CD4-positive, CD25-positive, alpha-beta regulatory T cell (primary cell): ENCODE data around the gene LAMTOR4. TPM values are rescaled to one million over a fixed set of nuclear protein-coding genes. Genes with fewer than 3 reads are reported as not detected.

Source experiments
- ATAC-seq, 2 donors: fragments of 150-1000 bp; cut with Tn5 transposase; one replicate each; pipeline ENCODE4 v1.10.0; 2021; ENCODE audit warnings: low read depth in 2 of 2, moderate number of reproducible peaks in 2 of 2, moderate library complexity in 1 of 2
- DNase-seq, 3 donors: peaks; one replicate each; pipeline versions ENCODE4 v3.0.0 to v3.0.0-alpha.2; 2012 to 2022; ENCODE audit warnings: mixed read lengths in 1 of 3
- H3K27ac ChIP-seq: one replicate; pipeline ENCODE4 v1.7.0; 2013; ENCODE audit warnings: mild to moderate bottlenecking, low read length; ENCODE audit not compliant: insufficient read depth, poor library complexity, severe bottlenecking
- H3K27me3 ChIP-seq: one replicate; pipeline ENCODE4 v1.7.0; 2013; ENCODE audit warnings: low read length; ENCODE audit not compliant: control insufficient read depth, insufficient read depth
- H3K36me3 ChIP-seq: one replicate; pipeline ENCODE4 v1.7.0; 2013; ENCODE audit warnings: mild to moderate bottlenecking, low read length, moderate library complexity; ENCODE audit not compliant: control insufficient read depth, insufficient read depth
- H3K4me1 ChIP-seq: 2 replicates; pipeline ENCODE4 v1.7.0; 2013; ENCODE audit warnings: mild to moderate bottlenecking, low read length; ENCODE audit not compliant: insufficient read depth, control insufficient read depth, poor library complexity, severe bottlenecking
- H3K4me3 ChIP-seq: one replicate; pipeline ENCODE4 v1.7.0; 2013; ENCODE audit warnings: low read depth, mild to moderate bottlenecking, low read length, moderate library complexity
- H3K9me3 ChIP-seq, 2 experiments: 1 replicate in 1 of 2; 2 replicates in 1 of 2; pipeline ENCODE4 v1.7.0; 2013; ENCODE audit warnings: low read length in 2 of 2, mild to moderate bottlenecking in 1 of 2, moderate library complexity in 1 of 2; ENCODE audit not compliant: control insufficient read depth in 2 of 2
- H3K27ac Mint-ChIP-seq, 3 donors: one replicate each; pipeline ENCODE4 v1.8.0; 2020 to 2022; ENCODE audit warnings: mild to moderate bottlenecking in 3 of 3, mixed read lengths in 3 of 3, moderate library complexity in 2 of 3
- H3K27me3 Mint-ChIP-seq: one replicate; pipeline ENCODE4 v1.8.0; 2022; ENCODE audit warnings: mild to moderate bottlenecking, mixed read lengths
- H3K36me3 Mint-ChIP-seq: one replicate; pipeline ENCODE4 v1.8.0; 2020; ENCODE audit warnings: mixed read lengths
- H3K4me1 Mint-ChIP-seq, 4 donors: one replicate each; pipeline ENCODE4 v1.8.0; 2020 to 2022; ENCODE audit warnings: mixed read lengths in 4 of 4, mild to moderate bottlenecking in 1 of 4
- H3K4me3 Mint-ChIP-seq, 4 donors: one replicate each; pipeline ENCODE4 v1.8.0; 2020 to 2022; ENCODE audit warnings: mild to moderate bottlenecking in 4 of 4, mixed read lengths in 4 of 4, moderate library complexity in 3 of 4
- H3K9me3 Mint-ChIP-seq, 7 donors: one replicate each; pipeline ENCODE4 v1.8.0; 2020 to 2022; ENCODE audit warnings: mixed read lengths in 7 of 7, mild to moderate bottlenecking in 3 of 7, moderate library complexity in 2 of 7
- polyA plus RNA-seq, 4 donors: library from polyadenylated mRNA; unstranded; fragments of 300-500 nt; fragmentation: Illumina TruSeq; gene quantifications; one replicate each; pipeline ENCODE4 v1.2.3, GENCODE V29; 2021
- total RNA-seq: library from RNA; stranded (reverse); gene quantifications from one replicate; pipeline ENCODE4 v1.2.3, GENCODE V29; 2022

Gene LAMTOR4
- total and polyA plus RNA-seq, 5 donors from 2014 or later = 136 to 474 (median 460) TPM

DNA sequence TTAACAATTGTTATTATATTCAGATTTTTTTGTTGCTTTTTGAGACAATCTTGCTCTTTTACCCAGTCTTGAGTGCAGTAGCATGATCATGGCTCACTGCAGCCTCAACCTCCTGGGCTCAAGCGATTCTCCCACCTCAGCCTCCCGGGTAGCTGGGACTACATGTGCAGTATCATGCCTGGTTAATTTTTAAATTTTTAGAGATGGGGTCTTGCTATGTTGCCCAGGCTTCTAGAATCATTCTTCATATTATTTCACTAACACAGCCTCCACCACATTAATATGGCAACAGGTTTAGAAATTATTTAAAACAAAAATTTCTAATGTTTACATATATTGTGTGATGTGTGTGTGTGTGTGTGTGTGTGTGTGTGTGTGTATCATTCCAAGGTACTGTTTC lies 1.4 kb upstream of the LAMTOR4 start:
- peaks cover 8% of the 10 kb centered on the region for H3K36me3 Mint-ChIP-seq
- H3K9me3 Mint-ChIP-seq = no peaks in the 10 kb centered on the region
- ATAC-seq (no peak), DNase-seq (no peak)
- H3K4me3 Mint-ChIP-seq = no peak overlapping the region
- H3K4me1 ChIP-seq = peaks cover 24% of the 10 kb centered on the region
- peaks cover 4% of the 10 kb centered on the region for H3K27me3 Mint-ChIP-seq
- H3K9me3 ChIP-seq = no peaks in the 10 kb centered on the region
- no peaks in the 10 kb centered on the region for H3K36me3 ChIP-seq
- no peak overlapping the region for H3K27ac ChIP-seq
- H3K27ac Mint-ChIP-seq = no peak overlapping the region
- no peaks in the 10 kb centered on the region for H3K27me3 ChIP-seq
- H3K4me3 ChIP-seq = no peak overlapping the region
- peaks cover 7 to 36% (median 20%) of the 10 kb centered on the region in 4 donors for H3K4me1 Mint-ChIP-seq

DNA sequence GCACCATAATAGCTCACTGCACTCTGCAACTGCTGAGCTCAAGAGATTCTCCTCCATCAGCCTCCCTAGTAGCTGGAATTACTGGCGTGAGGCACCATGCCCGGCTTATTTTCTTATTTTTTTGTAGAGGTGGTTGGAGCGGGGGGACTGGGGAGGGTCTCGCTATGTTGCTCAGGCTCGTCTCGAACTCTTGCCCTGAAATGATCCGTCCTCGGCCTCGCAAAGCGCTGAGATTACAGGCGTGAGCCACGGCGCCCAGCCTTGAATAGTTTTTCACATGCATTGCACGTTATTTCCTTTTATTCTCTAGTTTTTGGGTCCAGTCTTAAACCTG lies 526 bp upstream of the LAMTOR4 start:
- Mint-ChIP-seq H3K27me3 (peaks cover under 1% of the 10 kb centered on the region), H3K4me3 (peak overlapping the region; percentile 90 to 99 (median 92)), H3K4me1 (peaks cover 7 to 45% (median 26%) of the 10 kb centered on the region in 4 donors), H3K9me3 (no peaks in the 10 kb centered on the region), H3K27ac (peak overlapping the region; percentile 97 to 99 (median 98)), H3K36me3 (peaks cover 12% of the 10 kb centered on the region)
- Histone ChIP-seq H3K36me3 (peaks cover 8% of the 10 kb centered on the region), H3K27me3 (no peaks in the 10 kb centered on the region), H3K9me3 (no peaks in the 10 kb centered on the region), H3K4me1 (peaks cover 24% of the 10 kb centered on the region), H3K4me3 (peak overlapping the region; percentile 89), H3K27ac (peak overlapping the region; percentile 95)
- peak; percentile 1 for ATAC-seq
- no peak for DNase-seq

DNA sequence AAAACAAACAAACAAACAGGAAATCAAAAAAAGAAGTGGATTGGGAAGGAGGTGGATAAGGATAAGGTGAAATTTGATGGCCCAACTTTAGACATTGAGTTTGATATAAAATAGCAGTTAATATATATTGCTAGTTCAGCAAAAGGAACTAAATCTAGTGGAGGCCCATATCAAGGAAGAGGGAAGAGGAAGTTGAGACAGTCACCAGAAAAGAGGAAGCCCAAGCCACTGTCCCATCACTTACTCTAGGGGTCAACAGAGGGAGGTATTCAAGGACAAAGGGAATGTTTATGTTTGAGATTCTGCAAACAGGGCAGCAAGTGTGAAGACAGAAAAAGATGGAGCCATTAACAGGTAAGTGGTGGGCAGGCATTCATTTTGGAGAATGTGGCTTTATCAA lies 3.7 kb downstream of the LAMTOR4 start:
- ATAC-seq (no peak), DNase-seq (no peak)
- peaks cover 43% of the 10 kb centered on the region for H3K36me3 ChIP-seq
- peak overlapping the region in 2 of 4 donors; percentile 4 to 19 for H3K4me3 Mint-ChIP-seq
- H3K9me3 Mint-ChIP-seq = no peaks in the 10 kb centered on the region
- H3K4me1 Mint-ChIP-seq = peaks cover 7 to 81% (median 42%) of the 10 kb centered on the region in 4 donors
- H3K4me1 ChIP-seq = peaks cover 50% of the 10 kb centered on the region
- no peaks in the 10 kb centered on the region for H3K27me3 ChIP-seq
- H3K4me3 ChIP-seq = no peak overlapping the region
- no peaks in the 10 kb centered on the region for H3K27me3 Mint-ChIP-seq
- peak overlapping the region; percentile 42 to 93 (median 43) for H3K27ac Mint-ChIP-seq
- peaks cover 21% of the 10 kb centered on the region for H3K36me3 Mint-ChIP-seq
- peak overlapping the region; percentile 10 for H3K27ac ChIP-seq
- H3K9me3 ChIP-seq = no peaks in the 10 kb centered on the region

DNA sequence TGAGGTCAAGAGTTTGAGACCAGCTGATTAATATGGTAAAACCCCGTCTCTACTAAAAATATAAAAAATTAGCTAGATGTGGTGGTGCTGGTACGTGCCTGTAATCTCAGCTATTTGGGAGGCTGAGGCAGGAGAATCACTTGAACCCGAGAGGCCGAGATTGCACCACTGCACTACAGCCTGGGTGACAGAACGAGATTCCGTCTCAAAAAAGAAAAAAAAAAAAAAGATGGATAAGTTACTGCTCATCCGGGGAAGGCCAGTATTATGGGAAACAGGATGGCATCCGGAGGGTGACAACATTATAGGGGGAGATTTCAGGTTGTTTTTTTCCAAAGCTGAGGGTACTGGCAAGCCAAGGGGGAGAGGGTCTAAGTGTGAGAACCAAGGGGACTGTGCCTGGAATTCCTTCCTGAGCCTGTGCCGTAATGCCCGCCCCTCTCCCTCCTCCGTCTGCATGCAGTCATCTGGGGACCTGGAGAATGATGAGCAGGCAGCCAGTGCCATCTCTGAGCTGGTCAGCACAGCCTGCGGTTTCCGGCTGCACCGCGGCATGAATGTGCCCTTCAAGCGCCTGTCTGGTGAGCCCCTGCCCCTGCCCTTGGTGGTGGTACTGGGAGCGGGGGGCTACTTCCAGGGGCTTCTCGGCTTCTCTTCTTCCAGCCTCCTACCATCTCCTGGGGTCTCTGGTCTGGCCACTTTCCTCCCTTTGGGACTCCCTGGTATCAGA lies 4.4 kb downstream of the LAMTOR4 start:
- ATAC-seq (no peak), DNase-seq (no peak)
- Histone ChIP-seq H3K36me3 (peaks cover 43% of the 10 kb centered on the region), H3K4me1 (peaks cover 53% of the 10 kb centered on the region), H3K4me3 (no peak overlapping the region), H3K9me3 (no peaks in the 10 kb centered on the region), H3K27ac (peak overlapping the region; percentile 41), H3K27me3 (no peaks in the 10 kb centered on the region)
- Mint-ChIP-seq H3K36me3 (peaks cover 21% of the 10 kb centered on the region), H3K4me1 (peaks cover 7 to 84% (median 44%) of the 10 kb centered on the region in 4 donors), H3K4me3 (peak overlapping the region in 3 of 4 donors; percentile 4 to 50 (median 36)), H3K9me3 (no peaks in the 10 kb centered on the region), H3K27ac (peak overlapping the region in 2 of 3 donors; percentile 42 to 43), H3K27me3 (no peaks in the 10 kb centered on the region)

DNA sequence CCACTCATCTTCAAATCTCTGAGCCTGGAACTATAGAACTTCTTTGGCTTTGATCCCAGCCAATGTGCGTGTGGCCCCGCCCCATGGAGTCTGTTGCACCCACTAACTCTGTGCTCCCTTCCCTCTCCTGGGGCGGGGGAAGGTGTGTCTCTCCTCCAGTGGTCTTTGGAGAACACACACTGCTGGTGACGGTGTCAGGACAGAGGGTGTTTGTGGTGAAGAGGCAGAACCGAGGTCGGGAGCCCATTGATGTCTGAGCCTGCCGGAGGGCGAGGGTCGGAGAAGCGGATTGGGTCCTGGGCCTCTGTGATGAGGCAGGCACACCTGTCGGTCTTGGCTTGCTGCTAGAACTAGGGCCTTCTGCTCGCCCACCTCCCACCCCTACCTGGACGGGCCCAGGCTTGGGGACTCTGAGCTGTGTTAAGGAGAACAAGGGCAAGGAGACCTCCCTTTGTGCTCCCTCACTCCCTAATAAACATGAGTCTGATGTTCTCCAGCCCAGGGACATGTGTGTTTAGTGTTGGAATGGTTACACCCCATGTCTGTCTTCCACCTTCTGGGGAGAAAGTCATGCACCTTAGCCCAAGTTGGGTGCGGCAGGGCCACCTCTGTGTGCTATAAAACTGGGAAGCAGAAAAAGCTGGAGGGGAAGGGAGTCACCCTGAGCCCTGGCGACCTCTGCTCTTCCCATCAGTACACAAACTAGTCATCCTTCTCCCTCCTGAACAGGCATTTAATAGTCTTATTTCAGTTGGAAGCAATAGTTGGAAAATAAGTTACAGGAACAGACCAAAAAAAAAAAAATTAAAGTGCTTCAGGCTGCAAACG lies 5.2 kb downstream of the LAMTOR4 start:
- peak overlapping the region in 2 of 4 donors; percentile 13 to 50 for H3K4me3 Mint-ChIP-seq
- no peaks in the 10 kb centered on the region for H3K27me3 Mint-ChIP-seq
- peaks cover 21% of the 10 kb centered on the region for H3K36me3 Mint-ChIP-seq
- H3K4me1 Mint-ChIP-seq = peaks cover 7 to 80% (median 38%) of the 10 kb centered on the region in 4 donors
- ATAC-seq (no peak), DNase-seq (no peak)
- H3K27me3 ChIP-seq = no peaks in the 10 kb centered on the region
- peak overlapping the region; percentile 41 for H3K27ac ChIP-seq
- peaks cover 53% of the 10 kb centered on the region for H3K4me1 ChIP-seq
- H3K27ac Mint-ChIP-seq = peak overlapping the region in 2 of 3 donors; percentile 12 to 32
- H3K4me3 ChIP-seq = no peak overlapping the region
- peaks cover 43% of the 10 kb centered on the region for H3K36me3 ChIP-seq
- H3K9me3 Mint-ChIP-seq = no peaks in the 10 kb centered on the region
- no peaks in the 10 kb centered on the region for H3K9me3 ChIP-seq

DNA sequence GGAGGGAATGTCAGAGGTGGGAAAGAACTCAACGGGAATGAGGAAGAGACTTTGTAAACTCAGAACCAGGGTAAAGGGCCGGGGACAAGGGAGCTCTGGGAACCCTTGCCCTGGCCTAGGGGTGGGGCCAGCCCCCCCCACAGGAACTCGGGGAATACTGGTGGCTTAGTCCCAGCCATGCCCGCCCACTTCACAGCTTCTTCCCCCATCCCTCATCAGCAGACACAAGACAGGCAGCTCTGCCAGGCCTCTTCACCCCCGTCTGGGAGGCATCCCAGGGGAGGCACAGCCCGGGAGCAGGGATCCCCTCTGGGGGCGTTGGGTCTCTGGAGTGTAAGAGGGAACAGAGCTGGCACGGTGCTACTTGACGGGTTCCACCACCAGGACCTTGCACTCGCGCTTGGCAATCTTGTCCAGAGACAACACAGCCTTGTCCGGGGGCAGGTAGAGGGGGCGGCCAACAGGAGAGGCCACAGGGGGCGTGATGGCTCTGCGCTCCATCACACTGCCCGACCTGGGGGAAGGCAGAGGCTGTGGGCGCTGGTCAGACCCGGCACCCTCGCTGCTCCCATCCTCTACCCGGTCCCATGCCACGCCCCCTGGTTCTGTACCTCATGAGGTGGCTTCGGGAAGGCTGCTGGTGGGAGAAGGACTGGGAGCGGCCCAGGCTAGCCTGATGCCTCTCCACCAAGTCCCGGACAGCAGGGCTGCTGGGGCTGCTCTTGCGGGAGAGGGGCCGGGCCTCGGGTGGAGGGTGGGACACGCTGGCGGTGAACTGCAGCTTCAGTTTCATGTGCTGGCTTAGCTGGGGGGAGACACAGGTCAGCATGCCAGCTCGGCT lies 6.2 kb downstream of the LAMTOR4 start:
- Mint-ChIP-seq H3K36me3 (peaks cover 21% of the 10 kb centered on the region), H3K9me3 (no peaks in the 10 kb centered on the region), H3K27ac (peak overlapping the region in 1 of 3 donors; percentile 12), H3K4me3 (peak overlapping the region in 2 of 4 donors; percentile 24 to 98), H3K27me3 (peaks cover 4% of the 10 kb centered on the region), H3K4me1 (peaks cover 7 to 84% (median 38%) of the 10 kb centered on the region in 4 donors)
- ATAC-seq (no peak), DNase-seq (no peak)
- Histone ChIP-seq H3K4me3 (no peak overlapping the region), H3K4me1 (peaks cover 49% of the 10 kb centered on the region), H3K27ac (no peak overlapping the region), H3K27me3 (no peaks in the 10 kb centered on the region), H3K36me3 (peaks cover 43% of the 10 kb centered on the region), H3K9me3 (no peaks in the 10 kb centered on the region)

DNA sequence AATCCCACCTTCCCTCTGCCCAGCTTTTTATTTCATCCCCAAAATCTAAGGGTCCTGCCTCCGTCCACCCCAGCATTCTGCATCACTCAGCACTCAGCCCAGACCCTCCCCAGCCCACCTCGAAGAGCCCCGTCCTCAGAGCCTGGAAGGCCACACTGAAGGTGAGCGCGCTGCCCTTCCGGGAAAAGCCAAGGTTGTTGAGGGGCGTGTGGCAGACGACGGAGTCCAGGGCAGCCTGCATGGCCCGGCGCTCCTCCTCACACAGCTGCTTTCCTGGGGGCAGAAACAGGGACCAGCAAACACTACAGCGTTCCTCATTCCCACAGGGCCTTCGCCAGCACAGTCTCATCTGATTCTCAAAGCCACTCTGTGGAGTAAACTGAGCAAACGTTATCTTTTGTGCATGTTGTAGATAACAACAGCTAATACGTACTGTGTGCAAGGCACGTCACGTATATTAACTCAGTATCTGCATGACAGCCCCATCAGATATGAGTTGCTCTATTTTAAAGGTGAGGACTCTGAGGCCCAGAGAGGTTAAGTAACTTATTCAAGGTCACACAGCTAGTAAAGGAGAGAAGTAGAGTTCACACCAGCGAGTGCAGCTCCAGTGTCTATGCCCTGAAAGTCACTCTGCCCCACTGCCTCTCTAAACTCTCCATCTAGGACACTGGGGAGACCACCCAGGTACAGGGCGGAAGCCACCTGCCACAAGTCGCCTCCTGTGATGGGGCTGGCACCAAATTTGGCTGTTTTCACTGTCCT lies 7.0 kb downstream of the LAMTOR4 start:
- DNase-seq (no peak), ATAC-seq (no peak)
- Histone ChIP-seq H3K27me3 (no peaks in the 10 kb centered on the region), H3K36me3 (peaks cover 43% of the 10 kb centered on the region), H3K27ac (peak overlapping the region; percentile 85), H3K9me3 (no peaks in the 10 kb centered on the region), H3K4me3 (no peak overlapping the region), H3K4me1 (peaks cover 41% of the 10 kb centered on the region)
- Mint-ChIP-seq H3K27me3 (peaks cover 4% of the 10 kb centered on the region), H3K4me3 (peak overlapping the region; percentile 57 to 98 (median 78)), H3K9me3 (no peaks in the 10 kb centered on the region), H3K27ac (peak overlapping the region in 2 of 3 donors; percentile 63 to 64), H3K36me3 (peaks cover 15% of the 10 kb centered on the region), H3K4me1 (peaks cover 0 to 84% (median 34%) of the 10 kb centered on the region in 4 donors)
